K562 (cell line): ENCODE measurements around the gene PLEKHM3. TPM values are rescaled to one million over a fixed set of nuclear protein-coding genes. Genes with fewer than 3 reads are reported as not detected.
A peak's percentile ranks its signal among the peaks of the same experiment; 100 is the strongest.

Experiments used
- ARID4B ChIP-seq: sonication (generic); formaldehyde crosslinking; IDR thresholded peaks from 2 replicates; pipeline ENCODE4 v1.8.0; 2022; ENCODE audit warnings: mild to moderate bottlenecking, missing genetic modification reagents
- DPF2 ChIP-seq: fragments of 450-650 bp; IDR thresholded peaks from 2 replicates; pipeline ENCODE4 v1.6.1; 2016
- EGR1 ChIP-seq: fragments of 450-650 bp; conservative IDR thresholded peaks from 2 replicates; pipeline ENCODE4 v1.6.1; 2017; ENCODE audit warnings: mild to moderate bottlenecking
- ETV6 ChIP-seq, 3 experiments: fragments of 150-350 bp in 1 of 3; sonication (generic) in 1 of 3; formaldehyde crosslinking in 1 of 3; IDR thresholded peaks; 2 replicates each; pipeline versions ENCODE4 v1.6.1 to v1.8.0; 2014 to 2022; ENCODE audit warnings: borderline replicate concordance in 2 of 3, low read depth in 2 of 3, antibody characterized with exemption in 1 of 3, low read length in 1 of 3, mild to moderate bottlenecking in 1 of 3, missing genetic modification reagents in 1 of 3
- KDM5B ChIP-seq: fragments of 200-600 bp; sonication (generic); IDR thresholded peaks from 2 replicates; pipeline ENCODE4 v1.6.1; 2012; ENCODE audit warnings: low read depth, mild to moderate bottlenecking, moderate library complexity, low read length, control low read depth, inconsistent platforms; ENCODE audit not compliant: insufficient replicate concordance
- MAFK ChIP-seq: IDR thresholded peaks from 2 replicates; pipeline ENCODE4 v1.6.1; 2011; ENCODE audit warnings: low read length, improper control_type of control experiment
- MAX ChIP-seq: sonication (generic); formaldehyde crosslinking; IDR thresholded peaks from 2 replicates; pipeline ENCODE4 v1.9.0; 2022; ENCODE audit warnings: mild to moderate bottlenecking, missing genetic modification reagents
- OTX1 ChIP-seq: fragments of 450-650 bp; formaldehyde crosslinking; IDR thresholded peaks from 2 replicates; pipeline ENCODE4 v1.4.0; 2022; ENCODE audit warnings: mild to moderate bottlenecking
- PBX2 ChIP-seq, 2 experiments: IDR thresholded peaks in 1 of 2; conservative IDR thresholded peaks in 1 of 2; 2 replicates each; pipeline ENCODE4 v1.6.1; 2016; ENCODE audit warnings: low read depth in 2 of 2, mild to moderate bottlenecking in 1 of 2, missing compliant biosample characterization in 1 of 2, missing genetic modification characterization in 1 of 2, moderate library complexity in 1 of 2
- PRDM10 ChIP-seq: fragments of 450-650 bp; IDR thresholded peaks from 2 replicates; pipeline ENCODE4 v1.6.1; 2018; ENCODE audit not compliant: partially characterized antibody
- THRB ChIP-seq: fragments of 450-650 bp; formaldehyde crosslinking; conservative IDR thresholded peaks from 2 replicates; pipeline ENCODE4 v1.4.0; 2022; ENCODE audit warnings: mild to moderate bottlenecking, missing genetic modification characterization
- ZNF316 ChIP-seq: fragments of 450-650 bp; IDR thresholded peaks from 2 replicates; pipeline ENCODE4 v1.6.1; 2016
- polyA plus RNA-seq, 8 experiments: library from polyadenylated mRNA; depleted of rRNA in 4 of 8; stranded (reverse) in 5 of 8; unstranded in 3 of 8; fragments of >200 nt; fragmentation: Nextera tagmentation in 2 of 8; fragmentation: Illumina TruSeq in 1 of 8; extraction: Ambion mirVana in 2 of 8; extraction: Trizol in 1 of 8; gene quantifications; 2 replicates each; pipeline versions ENCODE4 v1.2.1 to v1.2.3, GENCODE V29; 2011 to 2014; ENCODE audit warnings: inconsistent platforms in 1 of 8, missing spikeins in 1 of 8
- total RNA-seq, 7 experiments: library from RNA; depleted of rRNA in 6 of 7; stranded (reverse); fragments of >200 nt in 6 of 7; fragmentation: Illumina TruSeq in 2 of 7; extraction: Trizol in 2 of 7; gene quantifications; 2 replicates each; pipeline versions ENCODE4 v1.2.1 to v1.2.3, GENCODE V29; 2011 to 2021; ENCODE audit warnings: low replicate concordance in 1 of 7

Gene PLEKHM3
- total and polyA plus RNA-seq, 9 of the 15 experiments (the other 6 are each of a cell fraction or from before 2014, with no cell fraction given) = 0.24 to 1.6 (median 1.0) TPM

- TF ChIP-seq KDM5B (no peak), EGR1 (peak; percentile 63), PRDM10 (no peak), MAFK (peak; percentile 74), THRB (CRISPR knock-in tag) (no peak), ARID4B (no peak), MAX (CRISPR knock-in tag) (no peak), ZNF316 (peak; percentile 96), ETV6 (IDR thresholded peaks at IDR 0.05; ENCODE audit: borderline replicate concordance in 1 of 2, low read depth in 2 of 2, low read length in 1 of 2) (no peak), ETV6 (CRISPR knock-in tag; IDR thresholded peaks at IDR 0.05; ENCODE audit: borderline replicate concordance) (no peak), DPF2 (0 out of 2 replicates have a peak, but pooled peaks have one; percentile 17), OTX1 (CRISPR knock-in tag) (no peak), PBX2 (CRISPR knock-in tag; IDR thresholded peaks at IDR 0.05; ENCODE audit: low read depth) (no peak), PBX2 (tag; conservative IDR thresholded peaks at IDR 0.05; ENCODE audit: low read depth) (0 out of 2 replicates have a peak, but pooled peaks have one; percentile 11)
These were observed 49.4 kb downstream of the PLEKHM3 start (continued) for GRCh38 chr2:207975921-207976320.
